GM23338 (cell line): ENCODE data around the gene CYP3A5. TPM values are rescaled to one million over a fixed set of nuclear protein-coding genes. Genes with fewer than 3 reads are reported as not detected.

ENCODE experiments used
- ATAC-seq: fragments of 200-7000 bp; cut with Tn5 transposase; 3 replicates; pipeline ENCODE4 v1.9.1; 2020
- DNase-seq: peaks from one replicate; pipeline ENCODE4 v3.0.0-alpha.2; 2015; ENCODE audit warnings: low spot score
- H2AFZ ChIP-seq: fragments of 200-600 bp; sonication (generic); 2 replicates; pipeline ENCODE4 v1.8.0; 2016; ENCODE audit warnings: antibody characterized with exemption, mild to moderate bottlenecking, moderate library complexity
- H3F3A ChIP-seq: fragments of 200-600 bp; sonication (generic); replicated peaks from 2 replicates; pipeline ENCODE4 v1.8.0; 2017; ENCODE audit warnings: antibody characterized with exemption, mixed run types, low read depth
- H3K27ac ChIP-seq: fragments of 200-600 bp; sonication (generic); 2 replicates; pipeline ENCODE4 v1.6.1; 2016; ENCODE audit warnings: low read depth
- H3K27me3 ChIP-seq: fragments of 200-600 bp; sonication (generic); 2 replicates; pipeline ENCODE4 v1.8.0; 2016; ENCODE audit warnings: mild to moderate bottlenecking, mixed run types, moderate library complexity; ENCODE audit not compliant: insufficient read depth
- H3K36me3 ChIP-seq: fragments of 200-600 bp; sonication (generic); 2 replicates; pipeline ENCODE4 v1.8.0; 2016; ENCODE audit warnings: mild to moderate bottlenecking; ENCODE audit not compliant: insufficient read depth
- H3K4me1 ChIP-seq: fragments of 200-600 bp; sonication (generic); 2 replicates; pipeline ENCODE4 v1.8.0; 2016; ENCODE audit warnings: mild to moderate bottlenecking, moderate library complexity; ENCODE audit not compliant: insufficient read depth
- H3K4me2 ChIP-seq: fragments of 200-600 bp; sonication (generic); 2 replicates; pipeline ENCODE4 v1.7.1; 2017; ENCODE audit warnings: mixed run types
- H3K4me3 ChIP-seq: fragments of 200-600 bp; sonication (generic); 2 replicates; pipeline ENCODE4 v1.6.1; 2016; ENCODE audit warnings: mixed run types
- H3K79me2 ChIP-seq: fragments of 200-600 bp; sonication (generic); replicated peaks from 2 replicates; pipeline ENCODE4 v1.8.0; 2017; ENCODE audit warnings: mild to moderate bottlenecking; ENCODE audit not compliant: insufficient read depth
- H3K9me2 ChIP-seq: fragments of 200-600 bp; sonication (generic); 2 replicates; pipeline ENCODE4 v1.8.0; 2017; ENCODE audit not compliant: insufficient read depth
- H4K20me1 ChIP-seq: fragments of 200-600 bp; sonication (generic); replicated peaks from 2 replicates; pipeline ENCODE4 v1.8.0; 2017; ENCODE audit warnings: mild to moderate bottlenecking; ENCODE audit not compliant: insufficient read depth
- H3K27ac Mint-ChIP-seq: 2 replicates; pipeline ENCODE4 v1.8.0; 2020; ENCODE audit warnings: inconsistent platforms, mild to moderate bottlenecking, moderate library complexity, mixed read lengths
- H3K27me3 Mint-ChIP-seq: 3 replicates; pipeline ENCODE4 v1.8.0; 2022; ENCODE audit warnings: low read depth, mild to moderate bottlenecking, moderate library complexity, mixed read lengths, inconsistent platforms; ENCODE audit not compliant: insufficient read depth, poor library complexity
- H3K36me3 Mint-ChIP-seq: 3 replicates; pipeline ENCODE4 v1.8.0; 2021; ENCODE audit warnings: low read depth, mild to moderate bottlenecking, inconsistent platforms, moderate library complexity, mixed read lengths
- H3K4me1 Mint-ChIP-seq: 3 replicates; pipeline ENCODE4 v1.8.0; 2020; ENCODE audit warnings: mild to moderate bottlenecking, inconsistent platforms, mixed read lengths
- H3K4me3 Mint-ChIP-seq: 3 replicates; pipeline ENCODE4 v1.8.0; 2021; ENCODE audit warnings: moderate library complexity, mild to moderate bottlenecking, inconsistent platforms, mixed read lengths
- H3K9me3 Mint-ChIP-seq: 3 replicates; pipeline ENCODE4 v1.8.0; 2020; ENCODE audit warnings: moderate library complexity, mild to moderate bottlenecking, inconsistent platforms, mixed read lengths
- CREB1 ChIP-seq: fragments of 250-450 bp; sonication (Bioruptor Pico); IDR thresholded peaks from 2 replicates; pipeline ENCODE4 v1.5.0; 2020; ENCODE audit warnings: low read depth, mild to moderate bottlenecking, moderate library complexity
- EZH2 ChIP-seq: fragments of 200-600 bp; sonication (generic); IDR thresholded peaks from one replicate; pipeline ENCODE4 v1.8.0; 2017; ENCODE audit warnings: antibody characterized with exemption, mild to moderate bottlenecking, low read depth; ENCODE audit not compliant: unreplicated experiment
- EZH2phosphoT487 ChIP-seq: fragments of 200-600 bp; sonication (generic); IDR thresholded peaks from one replicate; pipeline ENCODE4 v1.8.1; 2018; ENCODE audit warnings: antibody characterized with exemption; ENCODE audit not compliant: unreplicated experiment
- JUNB ChIP-seq: IDR thresholded peaks from one replicate; pipeline ENCODE4 v1.6.1; 2016; ENCODE audit warnings: antibody characterized with exemption; ENCODE audit not compliant: unreplicated experiment
- NANOG ChIP-seq: IDR thresholded peaks from 2 replicates; pipeline ENCODE4 v1.6.1; 2016; ENCODE audit warnings: antibody characterized with exemption, borderline replicate concordance
- POLR2AphosphoS5 ChIP-seq: IDR thresholded peaks from 2 replicates; pipeline ENCODE4 v1.6.1; 2016; ENCODE audit warnings: antibody characterized with exemption, low read depth
- ZNF331 ChIP-seq: fragments of 250-450 bp; sonication (Bioruptor Pico); IDR thresholded peaks from 2 replicates; pipeline ENCODE4 v1.5.0; 2020; ENCODE audit warnings: low read depth, mild to moderate bottlenecking, moderate library complexity
- polyA plus RNA-seq: library from polyadenylated mRNA; unstranded; fragments of >200 nt; fragmentation: Nextera tagmentation; extraction: Ambion mirVana; gene quantifications from 2 replicates; pipeline ENCODE4 v1.2.1, GENCODE V29; 2016
- total RNA-seq: library from RNA; depleted of rRNA; stranded (reverse); fragments of >200 nt; shearing (Covaris generic); gene quantifications from 2 replicates; pipeline ENCODE4 v1.2.3, GENCODE V29; 2014
- TF ChIP-seq, protein P1 (sequence below): IDR thresholded peaks from one replicate; pipeline ENCODE4 v1.6.1; 2018; ENCODE audit warnings: antibody characterized with exemption; ENCODE audit not compliant: unreplicated experiment
- TF ChIP-seq, protein P2 (sequence below), 2 experiments: fragments of 200-600 bp in 1 of 2; sonication (generic) in 1 of 2; conservative IDR thresholded peaks; 2 replicates each; pipeline versions ENCODE4 v1.5.1 to v1.6.1; 2016 to 2017; ENCODE audit warnings: antibody characterized with exemption in 2 of 2, low read depth in 2 of 2, mild to moderate bottlenecking in 2 of 2, moderate library complexity in 1 of 2
- TF ChIP-seq, protein P3 (sequence below): IDR thresholded peaks from 2 replicates; pipeline ENCODE4 v1.6.1; 2016; ENCODE audit warnings: antibody characterized with exemption
- TF ChIP-seq, protein P4 (sequence below): fragments of 250-450 bp; sonication (Bioruptor Pico); IDR thresholded peaks from 2 replicates; pipeline ENCODE4 v1.5.0; 2020; ENCODE audit warnings: mild to moderate bottlenecking, moderate library complexity

CYP3A5 gene
- total and polyA plus RNA-seq, 2 experiments from 2014 or later: 1.2 TPM; not detected in 1

DNA sequence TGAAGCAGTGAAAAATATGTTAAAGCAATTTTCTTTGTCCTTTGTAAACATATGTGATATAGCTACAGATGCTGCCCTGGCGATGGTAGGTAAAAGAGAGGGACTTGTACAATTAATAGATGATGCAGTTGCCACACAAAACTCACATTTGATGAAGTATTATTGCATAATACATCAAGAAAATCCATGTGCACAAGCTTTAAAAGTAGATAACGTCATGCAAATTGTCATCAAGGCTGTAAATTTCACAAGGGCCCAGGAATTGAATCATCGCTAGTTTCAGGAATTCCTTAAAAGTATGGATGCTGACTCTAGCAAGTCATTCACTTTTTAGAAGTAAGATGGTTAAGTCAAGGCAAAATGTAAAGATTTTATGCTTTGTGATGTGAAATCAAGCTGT is 10.0 kb downstream of the CYP3A5 start:
- H3F3A ChIP-seq: no peaks in the 10 kb centered on the region
- peaks cover 5% of the 10 kb centered on the region; the same call in 2 of the 3 replicates for H3K4me1 Mint-ChIP-seq
- H4K20me1 ChIP-seq: no peaks in the 10 kb centered on the region
- H3K36me3 Mint-ChIP-seq: no peaks in the 10 kb centered on the region
- TF ChIP-seq, protein P1, sequence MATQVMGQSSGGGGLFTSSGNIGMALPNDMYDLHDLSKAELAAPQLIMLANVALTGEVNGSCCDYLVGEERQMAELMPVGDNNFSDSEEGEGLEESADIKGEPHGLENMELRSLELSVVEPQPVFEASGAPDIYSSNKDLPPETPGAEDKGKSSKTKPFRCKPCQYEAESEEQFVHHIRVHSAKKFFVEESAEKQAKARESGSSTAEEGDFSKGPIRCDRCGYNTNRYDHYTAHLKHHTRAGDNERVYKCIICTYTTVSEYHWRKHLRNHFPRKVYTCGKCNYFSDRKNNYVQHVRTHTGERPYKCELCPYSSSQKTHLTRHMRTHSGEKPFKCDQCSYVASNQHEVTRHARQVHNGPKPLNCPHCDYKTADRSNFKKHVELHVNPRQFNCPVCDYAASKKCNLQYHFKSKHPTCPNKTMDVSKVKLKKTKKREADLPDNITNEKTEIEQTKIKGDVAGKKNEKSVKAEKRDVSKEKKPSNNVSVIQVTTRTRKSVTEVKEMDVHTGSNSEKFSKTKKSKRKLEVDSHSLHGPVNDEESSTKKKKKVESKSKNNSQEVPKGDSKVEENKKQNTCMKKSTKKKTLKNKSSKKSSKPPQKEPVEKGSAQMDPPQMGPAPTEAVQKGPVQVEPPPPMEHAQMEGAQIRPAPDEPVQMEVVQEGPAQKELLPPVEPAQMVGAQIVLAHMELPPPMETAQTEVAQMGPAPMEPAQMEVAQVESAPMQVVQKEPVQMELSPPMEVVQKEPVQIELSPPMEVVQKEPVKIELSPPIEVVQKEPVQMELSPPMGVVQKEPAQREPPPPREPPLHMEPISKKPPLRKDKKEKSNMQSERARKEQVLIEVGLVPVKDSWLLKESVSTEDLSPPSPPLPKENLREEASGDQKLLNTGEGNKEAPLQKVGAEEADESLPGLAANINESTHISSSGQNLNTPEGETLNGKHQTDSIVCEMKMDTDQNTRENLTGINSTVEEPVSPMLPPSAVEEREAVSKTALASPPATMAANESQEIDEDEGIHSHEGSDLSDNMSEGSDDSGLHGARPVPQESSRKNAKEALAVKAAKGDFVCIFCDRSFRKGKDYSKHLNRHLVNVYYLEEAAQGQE: no peak
- TF ChIP-seq JUNB (no peak), CREB1 (no peak), NANOG (no peak), EZH2 (no peak), POLR2AphosphoS5 (no peak), ZNF331 (CRISPR knock-in tag) (no peak)
- TF ChIP-seq, protein P2, sequence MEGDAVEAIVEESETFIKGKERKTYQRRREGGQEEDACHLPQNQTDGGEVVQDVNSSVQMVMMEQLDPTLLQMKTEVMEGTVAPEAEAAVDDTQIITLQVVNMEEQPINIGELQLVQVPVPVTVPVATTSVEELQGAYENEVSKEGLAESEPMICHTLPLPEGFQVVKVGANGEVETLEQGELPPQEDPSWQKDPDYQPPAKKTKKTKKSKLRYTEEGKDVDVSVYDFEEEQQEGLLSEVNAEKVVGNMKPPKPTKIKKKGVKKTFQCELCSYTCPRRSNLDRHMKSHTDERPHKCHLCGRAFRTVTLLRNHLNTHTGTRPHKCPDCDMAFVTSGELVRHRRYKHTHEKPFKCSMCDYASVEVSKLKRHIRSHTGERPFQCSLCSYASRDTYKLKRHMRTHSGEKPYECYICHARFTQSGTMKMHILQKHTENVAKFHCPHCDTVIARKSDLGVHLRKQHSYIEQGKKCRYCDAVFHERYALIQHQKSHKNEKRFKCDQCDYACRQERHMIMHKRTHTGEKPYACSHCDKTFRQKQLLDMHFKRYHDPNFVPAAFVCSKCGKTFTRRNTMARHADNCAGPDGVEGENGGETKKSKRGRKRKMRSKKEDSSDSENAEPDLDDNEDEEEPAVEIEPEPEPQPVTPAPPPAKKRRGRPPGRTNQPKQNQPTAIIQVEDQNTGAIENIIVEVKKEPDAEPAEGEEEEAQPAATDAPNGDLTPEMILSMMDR (conservative IDR thresholded peaks at IDR 0.05; ENCODE audit: low read depth in 2 of 2): no peak
- TF ChIP-seq, protein P3, sequence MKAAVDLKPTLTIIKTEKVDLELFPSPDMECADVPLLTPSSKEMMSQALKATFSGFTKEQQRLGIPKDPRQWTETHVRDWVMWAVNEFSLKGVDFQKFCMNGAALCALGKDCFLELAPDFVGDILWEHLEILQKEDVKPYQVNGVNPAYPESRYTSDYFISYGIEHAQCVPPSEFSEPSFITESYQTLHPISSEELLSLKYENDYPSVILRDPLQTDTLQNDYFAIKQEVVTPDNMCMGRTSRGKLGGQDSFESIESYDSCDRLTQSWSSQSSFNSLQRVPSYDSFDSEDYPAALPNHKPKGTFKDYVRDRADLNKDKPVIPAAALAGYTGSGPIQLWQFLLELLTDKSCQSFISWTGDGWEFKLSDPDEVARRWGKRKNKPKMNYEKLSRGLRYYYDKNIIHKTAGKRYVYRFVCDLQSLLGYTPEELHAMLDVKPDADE: no peak
- no peaks in the 10 kb centered on the region for H3K9me3 Mint-ChIP-seq
- H3K36me3 ChIP-seq: no peaks in the 10 kb centered on the region
- H3K4me3 Mint-ChIP-seq: no peak overlapping the region
- H3K4me1 ChIP-seq: peaks cover under 1% of the 10 kb centered on the region; the same call in 1 of the 2 replicates
- ATAC-seq: no peak
- H3K79me2 ChIP-seq: no peaks in the 10 kb centered on the region
- H3K27ac Mint-ChIP-seq: no peak overlapping the region
- no peak overlapping the region for H3K4me3 ChIP-seq
- peaks cover 2% of the 10 kb centered on the region for H3K27me3 Mint-ChIP-seq
- DNase-seq: no peak
- no peaks in the 10 kb centered on the region for H3K9me2 ChIP-seq
- no peaks in the 10 kb centered on the region for H3K27me3 ChIP-seq
- H2AFZ ChIP-seq: no peak overlapping the region
- H3K27ac ChIP-seq: no peak overlapping the region
- H3K4me2 ChIP-seq: no peak overlapping the region

DNA sequence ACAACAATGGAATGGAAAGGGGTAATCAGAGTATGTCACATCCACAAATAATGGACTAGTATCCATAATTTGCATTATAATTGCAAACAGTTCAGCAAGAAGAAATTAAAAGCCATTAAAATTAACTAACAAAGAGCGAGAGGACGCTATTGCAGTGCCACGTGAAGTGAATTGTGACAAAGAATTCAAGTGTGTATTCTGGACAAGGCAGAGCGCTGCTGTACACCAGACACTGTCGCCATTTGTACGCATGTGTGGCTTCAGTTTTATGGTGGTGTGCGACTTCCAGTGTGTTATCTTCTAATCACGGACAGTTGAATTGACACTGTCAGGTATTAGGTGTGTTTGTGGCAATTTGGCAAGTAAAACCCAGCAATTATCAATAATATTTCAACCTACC is 11.3 kb downstream of the CYP3A5 start:
- Histone ChIP-seq H3K4me3 (no peak overlapping the region), H3F3A (no peaks in the 10 kb centered on the region), H2AFZ (no peak overlapping the region), H3K4me1 (no peaks in the 10 kb centered on the region), H3K27me3 (no peaks in the 10 kb centered on the region), H3K79me2 (no peaks in the 10 kb centered on the region), H4K20me1 (no peaks in the 10 kb centered on the region), H3K36me3 (no peaks in the 10 kb centered on the region), H3K27ac (no peak overlapping the region), H3K4me2 (no peak overlapping the region), H3K9me2 (no peaks in the 10 kb centered on the region)
- no peaks in the 10 kb centered on the region for H3K27me3 Mint-ChIP-seq
- no peak for ATAC-seq
- DNase-seq: no peak
- H3K9me3 Mint-ChIP-seq: no peaks in the 10 kb centered on the region
- H3K36me3 Mint-ChIP-seq: no peaks in the 10 kb centered on the region
- peaks cover 3% of the 10 kb centered on the region; the same call in 2 of the 3 replicates for H3K4me1 Mint-ChIP-seq
- no peak overlapping the region for H3K27ac Mint-ChIP-seq
- no peak overlapping the region for H3K4me3 Mint-ChIP-seq
- no peak for TF ChIP-seq EZH2phosphoT487
- TF ChIP-seq, protein P4, sequence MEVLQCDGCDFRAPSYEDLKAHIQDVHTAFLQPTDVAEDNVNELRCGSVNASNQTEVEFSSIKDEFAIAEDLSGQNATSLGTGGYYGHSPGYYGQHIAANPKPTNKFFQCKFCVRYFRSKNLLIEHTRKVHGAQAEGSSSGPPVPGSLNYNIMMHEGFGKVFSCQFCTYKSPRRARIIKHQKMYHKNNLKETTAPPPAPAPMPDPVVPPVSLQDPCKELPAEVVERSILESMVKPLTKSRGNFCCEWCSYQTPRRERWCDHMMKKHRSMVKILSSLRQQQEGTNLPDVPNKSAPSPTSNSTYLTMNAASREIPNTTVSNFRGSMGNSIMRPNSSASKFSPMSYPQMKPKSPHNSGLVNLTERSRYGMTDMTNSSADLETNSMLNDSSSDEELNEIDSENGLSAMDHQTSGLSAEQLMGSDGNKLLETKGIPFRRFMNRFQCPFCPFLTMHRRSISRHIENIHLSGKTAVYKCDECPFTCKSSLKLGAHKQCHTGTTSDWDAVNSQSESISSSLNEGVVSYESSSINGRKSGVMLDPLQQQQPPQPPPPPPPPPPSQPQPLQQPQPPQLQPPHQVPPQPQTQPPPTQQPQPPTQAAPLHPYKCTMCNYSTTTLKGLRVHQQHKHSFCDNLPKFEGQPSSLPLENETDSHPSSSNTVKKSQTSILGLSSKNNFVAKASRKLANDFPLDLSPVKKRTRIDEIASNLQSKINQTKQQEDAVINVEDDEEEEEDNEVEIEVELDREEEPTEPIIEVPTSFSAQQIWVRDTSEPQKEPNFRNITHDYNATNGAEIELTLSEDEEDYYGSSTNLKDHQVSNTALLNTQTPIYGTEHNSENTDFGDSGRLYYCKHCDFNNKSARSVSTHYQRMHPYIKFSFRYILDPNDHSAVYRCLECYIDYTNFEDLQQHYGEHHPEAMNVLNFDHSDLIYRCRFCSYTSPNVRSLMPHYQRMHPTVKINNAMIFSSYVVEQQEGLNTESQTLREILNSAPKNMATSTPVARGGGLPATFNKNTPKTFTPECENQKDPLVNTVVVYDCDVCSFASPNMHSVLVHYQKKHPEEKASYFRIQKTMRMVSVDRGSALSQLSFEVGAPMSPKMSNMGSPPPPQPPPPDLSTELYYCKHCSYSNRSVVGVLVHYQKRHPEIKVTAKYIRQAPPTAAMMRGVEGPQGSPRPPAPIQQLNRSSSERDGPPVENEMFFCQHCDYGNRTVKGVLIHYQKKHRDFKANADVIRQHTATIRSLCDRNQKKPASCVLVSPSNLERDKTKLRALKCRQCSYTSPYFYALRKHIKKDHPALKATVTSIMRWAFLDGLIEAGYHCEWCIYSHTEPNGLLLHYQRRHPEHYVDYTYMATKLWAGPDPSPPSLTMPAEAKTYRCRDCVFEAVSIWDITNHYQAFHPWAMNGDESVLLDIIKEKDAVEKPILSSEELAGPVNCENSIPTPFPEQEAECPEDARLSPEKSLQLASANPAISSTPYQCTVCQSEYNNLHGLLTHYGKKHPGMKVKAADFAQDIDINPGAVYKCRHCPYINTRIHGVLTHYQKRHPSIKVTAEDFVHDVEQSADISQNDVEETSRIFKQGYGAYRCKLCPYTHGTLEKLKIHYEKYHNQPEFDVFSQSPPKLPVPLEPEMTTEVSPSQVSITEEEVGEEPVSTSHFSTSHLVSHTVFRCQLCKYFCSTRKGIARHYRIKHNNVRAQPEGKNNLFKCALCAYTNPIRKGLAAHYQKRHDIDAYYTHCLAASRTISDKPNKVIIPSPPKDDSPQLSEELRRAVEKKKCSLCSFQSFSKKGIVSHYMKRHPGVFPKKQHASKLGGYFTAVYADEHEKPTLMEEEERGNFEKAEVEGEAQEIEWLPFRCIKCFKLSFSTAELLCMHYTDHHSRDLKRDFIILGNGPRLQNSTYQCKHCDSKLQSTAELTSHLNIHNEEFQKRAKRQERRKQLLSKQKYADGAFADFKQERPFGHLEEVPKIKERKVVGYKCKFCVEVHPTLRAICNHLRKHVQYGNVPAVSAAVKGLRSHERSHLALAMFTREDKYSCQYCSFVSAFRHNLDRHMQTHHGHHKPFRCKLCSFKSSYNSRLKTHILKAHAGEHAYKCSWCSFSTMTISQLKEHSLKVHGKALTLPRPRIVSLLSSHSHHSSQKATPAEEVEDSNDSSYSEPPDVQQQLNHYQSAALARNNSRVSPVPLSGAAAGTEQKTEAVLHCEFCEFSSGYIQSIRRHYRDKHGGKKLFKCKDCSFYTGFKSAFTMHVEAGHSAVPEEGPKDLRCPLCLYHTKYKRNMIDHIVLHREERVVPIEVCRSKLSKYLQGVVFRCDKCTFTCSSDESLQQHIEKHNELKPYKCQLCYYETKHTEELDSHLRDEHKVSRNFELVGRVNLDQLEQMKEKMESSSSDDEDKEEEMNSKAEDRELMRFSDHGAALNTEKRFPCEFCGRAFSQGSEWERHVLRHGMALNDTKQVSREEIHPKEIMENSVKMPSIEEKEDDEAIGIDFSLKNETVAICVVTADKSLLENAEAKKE (CRISPR knock-in tag): no peak
